ENCODE measurements around the gene DHH.

- TF ChIP-seq CTCF (conservative IDR thresholded peaks at IDR 0.05; ENCODE audit: low read length) (no peak), EZH2phosphoT487 (IDR thresholded peaks at IDR 0.05; ENCODE audit: borderline replicate concordance, low read depth, low read length) (no peak)
Measured at GRCh38 chr12:49052451-49053208, 42.0 kb downstream of the DHH start.
